Measurements from ENCODE around the gene POLR1D.
"Not testable (repeated sequence)": the region's sequence is repeated elsewhere in the genome, so short reads cannot be mapped to it uniquely, and the experiment has no call there.

POLR1D gene

GRCh38 chr13:27619093-27619727, 2.5 kb upstream of the POLR1D start:
- no peak for DNase-seq

GRCh38 chr13:27619728-27620376, 1.8 kb upstream of the POLR1D start:
- DNase-seq: no peak

GRCh38 chr13:27620377-27621115, 1.1 kb upstream of the POLR1D start, which contains the start of gene LNX2:
LNX2 (minus strand) TSS chr13:27620529; CDS start chr13:27581703, 38,826 bp downstream.
- DNase-seq: peak; percentile 95

- DNase-seq: peak; percentile 69
Observed at GRCh38 chr13:27621116-27621365, 651 bp upstream of the POLR1D start.

- DNase-seq: no peak
Observed at GRCh38 chr13:27622102-27622820, 569 bp downstream of the POLR1D start.

- no peak for DNase-seq
Observed at GRCh38 chr13:27622881-27623280, 1.2 kb downstream of the POLR1D start.

GRCh38 chr13:27624071-27624470, 2.4 kb downstream of the POLR1D start:
- no peak for DNase-seq

- no peak for DNase-seq
Observed at GRCh38 chr13:27625839-27626238, 4.1 kb downstream of the POLR1D start.

GRCh38 chr13:27627380-27627779, 5.7 kb downstream of the POLR1D start:
- no peak for DNase-seq

GRCh38 chr13:27628081-27628480, 6.4 kb downstream of the POLR1D start:
- no peak for DNase-seq

GRCh38 chr13:27628766-27629165, 7.1 kb downstream of the POLR1D start:
- not testable (repeated sequence) for DNase-seq

GRCh38 chr13:27631156-27631555, 9.5 kb downstream of the POLR1D start:
- no peak for DNase-seq

GRCh38 chr13:27631665-27632064, 10.0 kb downstream of the POLR1D start:
- no peak for DNase-seq

GRCh38 chr13:27632214-27632613, 10.5 kb downstream of the POLR1D start:
- no peak for DNase-seq

- DNase-seq: no peak
Observed at GRCh38 chr13:27632648-27633047, 11.0 kb downstream of the POLR1D start.

- no peak for DNase-seq
Observed at GRCh38 chr13:27634231-27634630, 12.5 kb downstream of the POLR1D start.

GRCh38 chr13:27634791-27635190, 13.1 kb downstream of the POLR1D start:
- no peak for DNase-seq

GRCh38 chr13:27635266-27635665, 13.6 kb downstream of the POLR1D start:
- DNase-seq: no peak

GRCh38 chr13:27636589-27637288, 15.0 kb downstream of the POLR1D start:
- no peak for DNase-seq

- no peak for DNase-seq
Observed at GRCh38 chr13:27637289-27637626, 15.6 kb downstream of the POLR1D start.

- no peak for DNase-seq
Observed at GRCh38 chr13:27638001-27638400, 16.3 kb downstream of the POLR1D start.

- DNase-seq: no peak
Observed at GRCh38 chr13:27638521-27638920, 16.8 kb downstream of the POLR1D start.

- DNase-seq: no peak
Observed at GRCh38 chr13:27639186-27639585, 17.5 kb downstream of the POLR1D start.
